Measurements from ENCODE around the gene ENSA. TPM values are rescaled to one million over a fixed set of nuclear protein-coding genes. Genes with fewer than 3 reads are reported as not detected.
A peak's percentile ranks its signal among the peaks of the same experiment; 100 is the strongest.
"Not testable (repeated sequence)": the region's sequence is repeated elsewhere in the genome, so short reads cannot be mapped to it uniquely, and the experiment has no call there.

The ENSA gene
- total and polyA plus RNA-seq, 2 donors (not counting 3 experiments of a cell fraction or from before 2014, with no cell fraction given), result 32.4 to 155 TPM

DNA sequence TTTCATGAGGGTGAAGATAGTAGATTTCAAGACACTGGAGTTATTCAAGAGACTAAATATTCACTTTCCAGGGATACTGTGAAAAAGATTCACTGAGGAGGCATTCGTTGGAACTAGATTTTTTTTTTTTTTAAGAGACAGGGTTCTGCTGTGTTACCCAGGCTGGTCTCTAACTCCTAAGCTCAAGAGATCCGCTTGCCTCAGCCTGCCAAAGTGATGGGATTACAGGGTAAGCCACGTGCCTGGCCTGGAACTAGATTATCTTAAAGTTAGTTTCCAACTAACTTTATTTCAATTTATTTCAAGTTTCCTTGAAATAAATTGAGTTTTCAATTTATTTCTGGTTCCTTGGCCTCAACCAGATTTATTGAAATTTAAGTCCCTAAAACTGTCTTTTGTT, 25.7 kb downstream of the ENSA start:
- no peaks in the 10 kb centered on the region for H3K27me3 ChIP-seq (ENCODE audit: control insufficient read depth in 2 of 2, insufficient read depth in 2 of 2, low read length in 2 of 2)
- H3K9me3 ChIP-seq (replicated peaks; ENCODE audit: control insufficient read depth, insufficient read depth, low read length), result no peaks in the 10 kb centered on the region
- dilution Hi-C loops (cut with MboI; ENCODE audit: extremely low pct_ligation_motif_present, low sequenced_read_pairs) (no loop called here), intact Hi-C loops (cut with micrococcal nuclease) (loop anchor here (1.0 kb wide), 2 partner anchors 10 to 24 kb away; partner anchors contain the start of gene MCL1)
- POLR2A ChIA-PET, result interaction anchor here (0.9 to 1.9 kb wide), 2 partner anchors 24 kb away, joined by 3 to 13 read pairs; partner anchors contain the start of gene MCL1
- H3K4me3 ChIP-seq (replicated peaks in 1 of 3; ENCODE audit: insufficient read depth in 1 of 3, low read depth in 1 of 3, low read length in 3 of 3), result no peak overlapping the region
- CTCF ChIA-PET, result interaction anchor here (1.2 to 2.8 kb wide), 3 partner anchors 10 to 43 kb away, joined by 3 to 20 read pairs (median 13); partner anchors contain the start of gene MCL1
- no peak overlapping the region for H2AFZ ChIP-seq (ENCODE audit: low read depth, low read length)
- no peaks in the 10 kb centered on the region for H3K9me1 ChIP-seq (replicated peaks; ENCODE audit: control insufficient read depth, extremely low read depth, insufficient read depth, low read length)
- H3K9ac ChIP-seq (replicated peaks; ENCODE audit: extremely low read depth, insufficient read depth, low read length), result peak overlapping the region; percentile 85
- no peak for TF ChIP-seq MYC (IDR thresholded peaks at IDR 0.05; ENCODE audit: low read depth, low read length)
- TF ChIP-seq, protein P1, sequence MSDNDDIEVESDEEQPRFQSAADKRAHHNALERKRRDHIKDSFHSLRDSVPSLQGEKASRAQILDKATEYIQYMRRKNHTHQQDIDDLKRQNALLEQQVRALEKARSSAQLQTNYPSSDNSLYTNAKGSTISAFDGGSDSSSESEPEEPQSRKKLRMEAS (IDR thresholded peaks at IDR 0.05; ENCODE audit: insufficient read depth, insufficient read length), result no peak
- no peak for TF ChIP-seq POLR2AphosphoS5 (IDR thresholded peaks at IDR 0.05; ENCODE audit: insufficient read depth, low read depth, low read length)
- no peak for TF ChIP-seq FOS (IDR thresholded peaks at IDR 0.05; ENCODE audit: borderline replicate concordance, insufficient read depth, low read length)
- TF ChIP-seq POLR2A (IDR thresholded peaks at IDR 0.05; ENCODE audit: low read depth, low read length), result no peak
- TF ChIP-seq EZH2 (IDR thresholded peaks at IDR 0.05; ENCODE audit: borderline replicate concordance, low read depth, low read length, severe bottlenecking), result no peak
- peaks cover 17% of the 10 kb centered on the region for H3K4me1 ChIP-seq (ENCODE audit: control insufficient read depth, extremely low read depth, insufficient read depth, low read length)
- no peaks in the 10 kb centered on the region for H3K79me2 ChIP-seq (ENCODE audit: control insufficient read depth, insufficient read depth, low read length)
- no TSS peak for BruUV-seq (replicated peaks)
- DNase-seq (ENCODE audit: low read depth, low spot score), result no peak
- no peaks in the 10 kb centered on the region for H3K36me3 ChIP-seq (ENCODE audit: control insufficient read depth in 2 of 2, extremely low read depth in 1 of 2, insufficient read depth in 2 of 2, low read length in 2 of 2)
- FAIRE-seq, result no peak
- H3K27ac ChIP-seq (ENCODE audit: insufficient read depth, low read depth, low read length), result peak overlapping the region; percentile 100
- no peaks in the 10 kb centered on the region for H4K20me1 ChIP-seq (replicated peaks; ENCODE audit: control insufficient read depth, extremely low read depth, insufficient read depth, low read length)
- peak overlapping the region; percentile 43 for H3K4me2 ChIP-seq (ENCODE audit: insufficient read depth, low read length)

DNA sequence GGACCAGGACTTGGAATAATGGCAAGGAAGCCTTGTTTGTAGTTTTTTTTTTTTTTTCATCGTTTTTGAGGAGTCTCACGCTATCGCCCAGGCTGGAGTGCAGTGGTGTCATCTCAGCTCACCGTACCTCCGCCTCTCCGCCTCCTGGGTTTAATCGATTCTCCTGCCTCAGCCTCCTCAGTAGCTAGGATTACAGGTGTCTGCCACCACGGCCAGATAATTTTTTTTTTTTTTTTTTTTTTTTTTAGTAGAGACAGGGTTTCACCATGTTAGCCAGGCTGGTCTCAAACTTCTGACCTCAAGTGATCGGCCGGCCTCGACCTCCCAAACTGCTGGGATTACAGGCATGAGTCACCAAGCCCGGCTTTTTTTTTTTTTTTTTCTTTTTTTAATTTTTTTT, 27.0 kb downstream of the ENSA start:
- H2AFZ ChIP-seq (ENCODE audit: low read depth, low read length); BruUV-seq (replicated peaks); H3K4me3 ChIP-seq (replicated peaks in 1 of 3; ENCODE audit: insufficient read depth in 1 of 3, low read depth in 1 of 3, low read length in 3 of 3); intact Hi-C loops (cut with micrococcal nuclease); H3K9me1 ChIP-seq (replicated peaks; ENCODE audit: control insufficient read depth, extremely low read depth, insufficient read depth, low read length); dilution Hi-C loops (cut with MboI; ENCODE audit: extremely low pct_ligation_motif_present, low sequenced_read_pairs); H3K27me3 ChIP-seq (ENCODE audit: control insufficient read depth in 2 of 2, insufficient read depth in 2 of 2, low read length in 2 of 2); FAIRE-seq; H3K79me2 ChIP-seq (ENCODE audit: control insufficient read depth, insufficient read depth, low read length); H3K4me2 ChIP-seq (ENCODE audit: insufficient read depth, low read length); H3K27ac ChIP-seq (ENCODE audit: insufficient read depth, low read depth, low read length); H4K20me1 ChIP-seq (replicated peaks; ENCODE audit: control insufficient read depth, extremely low read depth, insufficient read depth, low read length); H3K36me3 ChIP-seq (ENCODE audit: control insufficient read depth in 2 of 2, extremely low read depth in 1 of 2, insufficient read depth in 2 of 2, low read length in 2 of 2); DNase-seq (ENCODE audit: low read depth, low spot score); CTCF ChIA-PET; H3K9ac ChIP-seq (replicated peaks; ENCODE audit: extremely low read depth, insufficient read depth, low read length); H3K9me3 ChIP-seq (replicated peaks; ENCODE audit: control insufficient read depth, insufficient read depth, low read length): not testable (repeated sequence)
- POLR2A ChIA-PET, result interaction anchor here (0.9 kb wide), 1 partner anchor 10 kb away, joined by 4 read pairs; no protein-coding TSS in a partner anchor
- H3K4me1 ChIP-seq (ENCODE audit: control insufficient read depth, extremely low read depth, insufficient read depth, low read length), result peaks cover 17% of the 10 kb centered on the region
